CD4-positive, alpha-beta T cell treated with Interleukin-17A for 1 hour (primary cell): ENCODE measurements around the gene C17orf114.
A peak's percentile ranks its signal among the peaks of the same experiment; 100 is the strongest.
"Not testable (repeated sequence)": the region's sequence is repeated elsewhere in the genome, so short reads cannot be mapped to it uniquely, and the experiment has no call there.

Experiments
- DNase-seq: peaks from one replicate; pipeline ENCODE4 v3.0.0-alpha.2; 2020

Gene C17orf114

DNA sequence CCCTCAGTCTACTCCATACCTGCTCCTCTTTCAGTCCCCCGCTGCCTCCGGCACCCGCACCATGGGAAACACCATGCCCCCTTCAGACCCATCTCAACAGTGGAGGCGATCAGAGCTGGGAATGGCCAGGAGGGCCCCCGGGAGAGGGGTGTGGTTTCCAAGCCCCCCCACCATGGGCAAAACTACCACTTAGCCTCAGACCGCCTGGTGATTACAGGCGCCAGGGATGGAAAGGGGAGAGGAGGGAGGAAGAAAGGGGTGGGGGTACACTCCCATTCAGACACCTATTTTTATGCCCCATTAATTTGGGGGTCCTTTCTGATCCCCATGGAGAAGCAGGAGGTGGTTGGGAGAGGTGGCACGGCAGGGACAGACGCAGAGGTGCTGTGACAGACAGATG is at the start of gene C17orf114:
Gene C17orf114, minus strand, starts transcription at position 101 of the 400 bp plus-strand sequence.
- DNase-seq: no peak

DNA sequence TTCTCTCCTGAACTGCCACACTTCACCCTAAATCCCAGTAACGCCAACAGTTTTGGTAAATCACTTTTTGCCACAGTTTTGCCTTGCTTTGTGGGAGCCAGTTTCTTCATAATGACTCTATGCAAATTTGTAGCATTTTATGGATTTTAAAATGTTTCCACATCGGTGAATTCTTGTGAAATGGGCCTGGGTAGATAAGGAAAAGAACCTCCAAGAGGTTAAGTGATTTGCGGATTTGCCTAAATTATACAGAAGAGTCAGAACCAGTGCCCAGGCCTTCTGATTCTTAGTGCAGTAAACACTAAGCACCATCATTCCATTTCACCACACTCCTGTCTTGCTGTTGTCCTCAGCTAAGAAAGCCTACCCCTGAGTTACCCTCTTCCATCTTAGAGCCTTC is 49.0 kb upstream of the C17orf114 start:
- no peak for DNase-seq

DNA sequence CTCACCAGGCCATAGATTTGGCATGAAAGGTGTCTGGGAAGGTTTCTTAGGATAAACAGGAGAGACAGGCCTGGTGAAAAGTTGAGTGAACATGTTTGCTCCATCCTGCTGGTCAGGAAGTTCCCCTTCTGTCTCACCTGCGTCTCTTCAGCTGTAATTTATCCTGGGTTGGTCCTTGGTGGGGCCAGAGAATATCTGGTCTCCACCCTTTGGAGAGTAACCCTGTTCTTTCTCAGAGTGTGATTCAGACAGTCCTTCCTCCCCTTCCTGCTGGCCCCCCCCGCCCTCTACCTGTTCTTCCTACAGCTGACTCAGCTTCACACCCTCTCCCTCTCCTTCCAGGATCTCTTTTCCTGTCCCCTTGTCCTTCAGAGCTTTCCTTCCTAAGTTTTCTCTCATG is 48.1 kb upstream of the C17orf114 start:
- no peak for DNase-seq

DNA sequence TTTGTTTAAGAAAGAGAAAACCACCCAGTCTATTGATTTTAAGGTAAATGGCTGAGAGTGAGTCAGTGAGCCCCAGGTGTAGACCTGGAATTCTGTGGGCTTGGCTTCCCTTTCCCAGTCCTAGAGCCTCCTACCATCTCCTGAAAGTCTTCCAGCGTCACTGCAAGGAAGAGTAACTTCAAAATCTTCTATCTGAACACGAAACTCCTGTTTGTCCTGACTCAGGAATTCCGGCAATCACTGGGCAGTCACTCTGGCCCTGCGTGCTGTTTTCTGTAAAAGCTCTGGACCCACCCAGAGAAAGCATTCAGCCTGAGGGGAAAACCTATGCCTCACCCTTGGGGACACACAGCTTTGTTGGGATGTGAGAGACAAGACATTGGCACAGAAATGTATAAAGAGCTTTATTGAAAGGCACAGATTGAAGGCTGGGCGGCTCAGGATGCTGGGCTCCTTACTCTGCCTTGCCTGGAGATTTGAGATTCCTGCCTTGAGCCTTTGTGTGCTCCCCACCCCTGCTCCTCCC is 46.9 kb upstream of the C17orf114 start:
- DNase-seq: no peak

DNA sequence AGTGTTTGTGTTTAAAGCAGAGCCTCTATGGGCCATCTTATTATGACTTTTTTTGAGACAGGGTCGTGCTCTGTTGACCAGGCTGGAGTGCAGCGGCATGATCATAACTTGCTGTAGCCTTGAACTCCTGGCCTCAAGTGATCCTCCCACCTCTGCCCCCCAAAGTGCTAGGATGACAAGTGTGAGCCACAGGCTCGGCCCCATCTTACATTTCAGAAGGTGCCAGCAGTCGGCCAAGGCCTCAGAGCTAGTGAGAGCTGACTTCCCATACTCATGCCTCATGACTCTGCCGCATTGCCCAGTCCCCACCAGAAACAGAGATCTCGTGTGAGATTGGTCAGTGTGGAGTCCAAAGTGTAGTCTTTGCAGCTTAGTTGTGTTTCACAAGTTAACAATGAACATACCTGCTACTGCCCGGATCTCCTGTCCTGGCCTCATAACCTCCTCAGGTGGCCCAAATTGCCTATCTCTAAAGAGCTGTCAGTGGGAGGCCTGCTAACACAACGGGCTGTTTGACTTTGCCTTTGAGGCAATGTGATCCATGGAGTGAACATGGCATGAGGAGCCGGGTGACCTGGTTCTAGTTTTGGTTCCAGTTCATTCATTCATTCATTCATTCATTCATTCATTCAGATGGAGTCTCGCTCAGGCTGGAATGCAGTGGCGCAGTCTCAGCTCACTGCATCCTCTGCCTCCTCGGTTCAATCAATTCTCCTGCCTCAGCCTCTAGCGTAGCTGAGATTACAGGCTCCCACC is 44.7 kb upstream of the C17orf114 start:
- DNase-seq: no peak

DNA sequence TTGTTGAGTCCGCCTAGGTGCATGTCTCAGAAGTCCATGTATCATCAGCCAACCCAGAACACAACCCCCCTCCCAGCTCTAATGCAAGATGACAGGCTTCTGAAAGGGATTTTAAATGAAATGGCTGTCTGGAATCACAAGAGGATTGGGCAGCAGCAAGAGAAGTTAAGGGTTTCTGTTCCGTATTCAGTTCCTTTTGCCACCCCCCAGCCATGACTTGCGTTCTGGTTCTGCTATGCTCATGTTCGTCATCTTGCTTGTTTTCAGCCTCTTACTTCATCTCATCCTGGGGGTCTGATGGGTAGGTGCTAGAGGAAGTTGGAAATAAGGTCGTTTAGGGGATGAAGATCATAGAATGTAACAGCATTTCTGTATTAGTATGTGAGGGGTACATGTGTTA is 43.0 kb upstream of the C17orf114 start:
- DNase-seq: no peak

DNA sequence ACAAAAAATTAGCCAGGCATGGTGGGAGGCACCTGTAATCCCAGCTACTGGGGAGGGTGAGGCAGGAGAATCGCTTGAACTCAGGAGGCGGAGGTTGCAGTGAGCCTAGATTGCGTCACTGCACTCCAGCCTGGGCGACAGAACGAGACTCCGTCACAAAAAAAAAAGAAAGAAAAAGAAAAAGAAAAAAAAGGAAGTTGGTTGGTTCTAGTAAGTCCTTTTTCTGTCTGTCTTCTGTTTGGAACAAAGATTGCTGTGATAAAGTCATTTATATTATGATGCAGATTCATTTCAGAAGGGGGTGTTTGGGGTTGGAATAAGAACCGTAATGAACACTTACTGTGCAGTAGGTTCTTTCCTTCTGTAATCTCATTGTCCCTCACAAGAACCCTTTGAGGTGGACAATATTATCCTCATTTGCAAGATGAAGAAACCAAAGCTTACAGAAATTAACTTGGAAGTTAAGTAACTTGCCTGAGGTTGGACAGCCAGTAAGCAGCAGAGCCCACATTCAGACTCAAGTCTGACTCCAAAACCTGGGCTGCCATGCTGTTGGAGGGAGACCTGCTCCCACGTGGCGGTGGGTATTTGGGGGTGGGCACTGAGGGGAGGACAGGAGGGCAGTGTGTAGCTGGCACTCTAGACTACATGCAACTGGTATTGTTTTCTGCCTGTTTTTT is 41.3 kb upstream of the C17orf114 start:
- no peak for DNase-seq

DNA sequence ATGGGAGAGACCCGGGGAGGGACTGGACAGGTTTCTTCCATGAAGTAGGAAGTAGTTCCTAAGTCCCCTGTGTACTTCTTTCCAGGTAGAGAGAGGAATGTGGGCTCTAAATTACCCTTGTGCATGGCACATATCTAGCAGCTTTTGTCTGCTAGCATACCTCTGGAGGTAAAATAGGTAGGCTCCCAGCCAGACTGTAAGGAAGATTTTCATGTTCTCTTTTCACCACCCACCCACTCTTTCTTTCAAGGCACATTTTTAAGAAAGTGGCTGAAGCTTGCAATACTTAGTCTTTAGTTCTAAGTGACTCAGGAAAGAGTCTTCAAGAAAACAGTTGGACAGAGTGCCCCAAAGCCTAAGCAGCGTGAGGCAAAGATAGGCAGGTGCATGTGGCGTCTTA is 40.2 kb upstream of the C17orf114 start:
- DNase-seq: no peak

DNA sequence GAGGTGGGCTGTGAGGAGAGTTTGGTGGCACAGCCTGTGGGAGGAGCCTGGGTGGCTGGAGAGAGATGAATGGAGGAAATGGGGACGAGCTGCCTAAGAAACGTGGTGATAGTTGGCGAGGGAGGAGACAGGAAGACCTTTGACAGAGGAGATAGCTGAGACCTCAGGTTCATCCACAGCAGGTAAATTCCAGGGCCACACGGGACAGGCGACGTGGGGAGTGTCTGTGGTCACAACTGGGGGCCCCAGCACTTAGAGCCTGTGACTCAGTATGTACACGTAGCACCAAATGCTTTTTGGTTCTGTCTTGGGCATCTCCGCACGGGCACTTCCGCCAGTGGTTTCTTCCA is 38.7 kb upstream of the C17orf114 start:
- DNase-seq: peak; percentile 25

DNA sequence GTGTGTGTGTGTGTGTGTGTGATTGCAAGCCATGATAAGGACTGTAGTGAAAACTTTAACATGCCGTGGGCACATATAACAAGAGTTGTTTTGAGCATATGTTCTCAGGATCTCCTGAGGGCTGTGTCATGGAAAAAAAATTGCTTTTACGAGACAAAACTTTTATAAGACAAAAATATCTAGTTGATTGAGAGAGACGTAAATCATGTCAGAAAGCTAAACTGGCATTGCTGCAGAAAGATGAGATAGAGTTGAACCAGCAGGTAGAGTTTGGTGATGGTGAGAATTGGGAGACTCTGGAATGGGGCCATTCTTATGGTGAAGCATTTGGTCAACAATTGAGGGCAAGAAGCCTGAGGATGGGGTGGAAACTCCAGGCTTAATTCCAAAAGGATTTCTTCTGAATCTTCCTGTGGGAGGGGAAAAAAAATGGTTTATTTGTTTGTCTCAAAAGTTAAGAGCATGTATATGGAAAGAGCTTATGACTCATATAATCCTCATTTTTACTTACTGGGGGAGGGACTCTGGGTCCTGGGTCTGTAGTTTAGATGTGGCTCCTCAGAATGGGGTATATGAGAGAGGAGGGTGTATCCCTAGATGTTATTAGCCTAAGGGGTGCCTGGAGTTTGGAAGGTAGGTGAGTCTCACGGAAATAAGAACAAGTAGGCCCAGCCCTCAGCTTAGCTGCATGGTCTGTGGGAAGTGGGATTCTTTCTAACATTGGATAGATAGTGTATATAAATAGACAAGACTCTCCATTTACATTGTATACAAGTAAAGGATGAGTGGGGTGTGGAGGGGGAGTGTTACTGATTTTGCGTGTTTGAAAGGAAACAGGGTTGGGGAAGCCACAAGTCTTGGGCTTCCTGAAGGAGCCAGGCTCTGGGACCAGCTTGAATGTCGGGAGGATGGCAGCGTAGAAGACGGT is 38.1 kb upstream of the C17orf114 start:
- no peak for DNase-seq

DNA sequence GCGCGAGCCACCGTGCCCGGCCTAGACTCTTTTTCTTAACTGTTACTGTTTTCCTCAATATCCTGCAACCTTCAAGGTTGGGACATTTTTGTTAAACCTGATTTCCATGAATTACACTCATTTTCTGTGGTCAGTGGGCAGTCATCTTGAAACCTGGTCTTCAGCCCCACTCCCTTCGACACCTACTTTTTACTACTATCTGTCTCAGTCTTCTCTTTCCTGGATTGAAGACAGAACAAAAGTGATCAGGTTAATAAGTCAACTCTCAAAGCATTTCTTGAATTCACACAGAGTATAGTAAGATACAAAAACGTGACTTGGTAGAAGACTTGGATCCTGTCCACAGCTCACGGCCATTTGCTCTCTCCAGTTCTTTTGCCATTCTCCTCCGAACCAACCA is 37.1 kb upstream of the C17orf114 start:
- DNase-seq: no peak

DNA sequence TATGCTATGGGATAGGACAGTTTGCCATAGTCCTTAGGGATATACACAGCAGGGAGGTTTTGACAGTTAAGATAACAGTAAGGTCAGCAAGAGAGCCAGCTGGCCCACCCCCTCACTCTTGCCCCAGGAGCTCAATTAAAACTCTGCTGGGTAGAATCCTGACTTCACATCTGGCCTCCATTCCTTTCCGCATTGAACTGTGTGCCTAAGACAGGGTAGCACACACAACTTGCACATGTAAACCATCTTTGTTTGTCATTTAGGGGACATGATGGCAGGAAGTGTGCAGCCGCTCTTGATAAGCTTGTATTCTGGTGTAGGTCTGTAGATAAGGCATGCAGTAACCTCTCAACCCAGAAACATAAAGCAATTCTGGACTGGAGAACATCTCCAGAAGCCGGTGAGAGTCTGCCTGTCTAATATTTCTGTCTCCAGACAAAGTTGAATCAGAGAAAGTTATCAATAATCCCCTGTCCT is 36.2 kb upstream of the C17orf114 start:
- no peak for DNase-seq

DNA sequence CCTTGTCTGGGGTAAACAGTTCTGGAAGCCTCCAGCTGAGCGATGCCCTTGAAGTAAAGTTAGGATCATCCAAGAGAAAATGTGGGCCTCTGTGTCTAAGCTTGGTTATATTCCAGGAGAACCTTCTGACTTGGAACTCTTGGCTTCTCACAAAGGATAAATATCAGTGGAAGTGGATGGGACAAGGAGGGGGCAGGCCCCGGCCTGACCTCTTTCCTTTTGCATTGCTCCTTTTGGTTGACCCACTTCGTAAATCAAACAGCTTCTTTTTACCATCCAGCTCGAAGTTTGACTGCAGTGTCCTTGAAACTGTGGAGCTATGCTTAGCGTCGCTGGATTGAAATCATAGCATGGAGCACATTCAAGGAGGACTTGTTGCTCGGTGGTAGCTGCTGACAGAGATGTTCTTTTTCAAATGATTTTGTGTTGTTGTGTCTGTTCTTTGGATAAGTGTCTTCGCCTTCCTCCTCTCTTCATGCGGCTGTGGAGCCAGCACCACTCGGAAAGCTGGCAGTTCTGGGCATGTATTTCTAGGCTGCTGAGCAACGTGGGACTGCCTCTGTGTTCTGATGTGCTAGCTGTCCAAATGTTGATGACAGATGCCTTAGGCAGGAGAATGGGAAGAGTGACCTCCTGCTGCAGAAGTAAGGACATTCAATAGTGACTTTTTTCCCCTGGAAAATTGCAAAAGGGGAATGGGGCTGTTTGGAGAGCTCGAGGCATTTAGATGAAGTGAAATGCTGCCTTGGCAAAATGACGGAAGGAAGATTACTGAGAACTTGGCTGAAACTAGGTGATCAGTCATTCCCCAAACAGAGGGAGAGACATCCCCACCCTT is 35.6 kb upstream of the C17orf114 start:
- no peak for DNase-seq

DNA sequence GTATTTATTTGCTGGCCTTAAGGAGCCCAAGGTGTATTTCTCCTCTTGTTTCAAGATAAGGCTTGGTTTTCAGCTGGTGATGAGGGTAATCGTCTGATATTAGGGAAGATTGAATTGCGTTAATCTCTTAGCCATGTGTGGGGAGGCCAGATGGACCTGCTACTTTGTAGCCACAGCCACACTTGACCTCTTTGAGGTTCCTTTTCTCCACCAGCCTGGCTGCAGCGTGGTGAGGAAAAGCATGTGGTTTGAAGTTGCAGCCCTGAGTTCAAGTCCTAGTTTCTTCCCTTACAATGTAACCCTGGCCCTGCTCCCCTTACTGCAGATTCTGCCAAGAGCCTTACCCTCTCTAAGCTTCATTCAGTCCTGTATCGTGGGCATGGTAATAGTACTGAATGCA is 34.1 kb upstream of the C17orf114 start:
- no peak for DNase-seq

DNA sequence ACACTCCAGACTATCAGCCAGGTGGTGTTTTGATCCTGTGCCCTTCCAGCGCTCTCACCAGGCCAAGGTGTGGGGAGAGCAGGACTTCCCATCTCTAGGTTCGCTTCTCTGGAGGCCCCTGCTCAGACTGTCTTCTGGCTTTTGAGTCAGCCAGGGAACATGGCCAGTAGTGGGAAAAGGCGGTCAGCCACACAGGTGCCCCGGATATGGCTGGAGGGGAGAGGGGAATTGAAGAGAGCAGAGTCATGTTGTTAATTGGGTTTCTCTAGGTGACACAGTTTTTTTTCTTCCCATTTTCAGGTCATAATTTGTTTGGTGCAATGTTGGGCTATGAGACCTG is 32.5 kb upstream of the C17orf114 start:
- DNase-seq: no peak

DNA sequence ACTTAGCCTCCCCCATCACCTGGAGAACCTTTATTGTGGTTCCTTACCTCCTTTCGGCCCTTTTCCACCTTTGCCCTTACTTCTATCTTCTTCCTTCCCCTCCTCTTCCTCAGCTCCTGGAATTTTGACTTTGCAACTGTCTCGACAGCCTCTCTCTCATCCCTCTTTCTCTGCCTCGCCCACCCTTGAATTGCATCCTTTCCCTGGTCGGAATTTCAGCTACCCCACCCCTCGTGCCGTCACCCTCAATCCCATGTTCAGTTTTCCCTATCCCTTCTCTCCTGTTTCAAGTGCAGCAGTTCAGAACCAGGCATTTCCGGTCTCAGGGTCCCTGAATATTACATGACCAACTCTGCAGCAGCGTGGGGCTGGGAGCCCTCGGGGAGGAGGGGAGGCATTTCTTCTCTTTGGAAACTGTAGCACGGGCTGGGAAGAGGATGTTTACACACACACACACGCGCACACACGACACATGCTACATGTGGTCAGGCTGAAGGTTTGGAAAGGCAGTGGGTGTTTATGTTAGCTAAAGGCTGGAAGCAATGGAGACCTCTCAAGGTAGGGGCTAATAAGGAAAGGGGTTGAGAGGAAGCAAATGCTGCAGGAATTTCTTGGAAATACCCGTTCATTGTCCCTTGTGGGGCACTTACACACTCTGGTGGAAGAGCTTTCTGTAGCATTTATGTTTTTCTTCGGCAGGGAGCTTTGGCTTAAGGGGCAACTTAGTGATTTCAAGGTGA is 32.0 kb upstream of the C17orf114 start:
- DNase-seq: no peak

DNA sequence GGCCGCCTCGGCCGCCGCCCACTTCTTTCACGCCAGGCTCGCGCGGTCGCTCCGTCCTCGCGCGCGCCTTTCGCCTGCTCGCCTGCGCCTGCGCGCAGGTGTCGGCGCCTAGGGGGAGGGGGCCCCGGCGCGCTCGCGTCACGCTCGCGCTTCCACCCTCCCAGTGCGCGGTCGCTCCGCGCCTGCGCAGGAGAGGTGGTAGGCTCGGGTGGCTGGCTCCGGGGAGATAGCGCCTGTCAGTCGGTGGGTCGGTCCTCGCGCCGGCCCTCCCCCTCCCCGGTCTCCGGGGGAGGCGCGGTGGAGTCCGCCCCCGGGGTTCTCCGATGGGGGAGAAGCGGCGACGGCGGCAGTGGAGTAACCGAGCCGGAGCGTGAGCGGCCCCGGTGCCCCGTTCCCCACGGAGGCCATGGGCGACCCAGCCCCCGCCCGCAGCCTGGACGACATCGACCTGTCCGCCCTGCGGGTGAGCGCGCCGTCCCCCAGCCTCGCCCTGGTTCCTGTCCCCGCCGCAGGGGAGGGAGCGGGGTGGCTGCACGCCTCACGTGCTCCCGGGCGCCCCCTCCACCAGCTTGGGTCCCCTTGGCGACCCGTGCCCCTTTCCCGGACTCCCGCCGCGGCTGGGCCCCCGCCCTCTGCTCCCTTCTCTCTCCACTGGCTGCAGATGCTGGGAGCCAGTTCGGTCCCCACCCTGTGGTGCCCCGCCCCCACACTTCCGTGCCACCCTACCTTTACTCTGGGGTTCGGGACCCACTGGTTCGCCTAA is 31.2 kb upstream of the C17orf114 start, which contains the start of gene MINK1:
Gene MINK1, plus strand, starts transcription at position 163 of the 763 bp plus-strand sequence. Its CDS starts 244 bp downstream, at position 407.
- DNase-seq: peak; percentile 94

DNA sequence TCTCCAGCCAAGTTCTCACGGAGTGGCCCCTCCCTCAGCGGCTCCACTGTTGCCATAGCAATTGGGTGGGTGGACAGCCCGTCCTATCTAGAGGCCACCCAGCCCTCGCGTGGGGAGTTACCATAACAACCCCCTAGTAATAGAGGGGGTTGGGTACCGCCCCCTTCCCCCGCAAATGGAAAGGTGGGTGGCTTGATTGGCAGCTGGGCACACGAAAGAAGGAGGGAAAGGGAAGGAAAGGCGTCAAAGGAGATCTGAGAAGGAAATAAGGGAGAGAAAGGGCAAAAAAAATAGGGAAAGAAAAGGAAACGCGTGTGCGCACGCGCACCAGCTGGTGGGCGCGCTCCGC is 30.7 kb upstream of the C17orf114 start:
- DNase-seq: not testable (repeated sequence)

DNA sequence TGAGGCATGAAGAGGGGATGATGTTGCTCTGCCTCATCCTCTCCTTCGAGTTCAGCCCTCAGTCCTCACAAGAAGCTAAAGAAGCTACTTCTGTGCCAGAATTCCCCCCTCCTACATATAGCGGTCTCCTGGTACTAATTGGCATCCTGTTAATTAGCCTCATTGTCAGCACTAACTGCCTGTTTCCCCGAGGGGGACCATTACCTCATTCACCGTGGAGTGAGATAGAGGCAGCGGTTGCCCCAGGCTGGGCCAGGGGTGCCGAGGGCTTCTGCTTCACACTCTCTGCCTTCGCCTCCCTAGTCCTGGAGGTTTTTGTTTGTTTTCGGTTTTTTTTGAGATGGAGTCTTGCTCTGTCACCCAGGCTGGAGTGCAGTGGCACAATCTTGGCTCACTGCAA is 25.3 kb upstream of the C17orf114 start:
- DNase-seq: no peak

DNA sequence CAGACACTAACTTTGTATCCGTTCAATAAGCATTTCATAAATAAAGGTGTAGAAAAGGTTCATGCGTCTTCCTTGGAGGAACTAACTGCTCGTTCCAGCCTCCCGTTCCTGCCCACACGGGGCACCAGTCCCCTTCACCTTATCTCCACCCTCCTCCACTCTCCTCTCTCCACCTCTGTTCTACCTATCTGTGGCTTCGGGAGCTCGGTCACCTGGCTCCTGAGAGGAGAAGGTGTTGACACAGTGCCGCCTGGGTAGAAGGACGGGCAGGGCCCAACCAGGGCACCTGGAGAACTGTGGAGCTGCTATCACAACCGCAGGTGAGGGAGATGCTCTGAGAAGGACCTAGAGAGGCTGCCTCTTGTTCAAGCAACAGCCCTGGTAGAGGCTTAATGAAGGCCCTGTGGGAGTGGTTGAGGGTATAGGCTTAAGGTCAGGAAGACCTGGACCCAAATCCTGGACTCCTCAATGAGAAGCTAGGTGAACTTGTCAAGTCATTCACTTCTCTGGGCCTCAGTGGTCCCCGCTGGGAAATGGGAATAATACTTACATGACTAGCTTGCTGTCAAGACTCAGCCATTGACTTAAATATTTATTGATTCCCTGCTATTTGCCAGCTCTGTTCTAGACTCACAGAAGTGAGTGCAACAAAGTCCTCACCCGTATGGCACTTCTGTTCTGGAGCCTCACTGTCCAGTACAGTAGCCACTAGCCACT is 21.4 kb upstream of the C17orf114 start:
- no peak for DNase-seq
